Astrocyte (in vitro differentiated cells and primary cell): Measurements from ENCODE around the gene VENTX. TPM values are rescaled to one million over a fixed set of nuclear protein-coding genes. Genes with fewer than 3 reads are reported as not detected.

Source experiments
- DNase-seq: peaks from one replicate; pipeline ENCODE4 v3.0.0-alpha.2; 2010; ENCODE audit warnings: low read depth
- FAIRE-seq: peaks from 2 replicates; lab custom pipeline; 2011; peaks lifted over from hg19 to GRCh38; lab: Jason Lieb, UNC
- H2AFZ ChIP-seq: 2 replicates; pipeline ENCODE4 v1.6.0; 2012; ENCODE audit warnings: low read depth, low read length, inconsistent platforms
- H3K27ac ChIP-seq: 2 replicates; pipeline ENCODE4 v1.5.1; 2011; ENCODE audit warnings: low read depth, low read length, inconsistent platforms
- H3K27me3 ChIP-seq: 2 replicates; pipeline ENCODE4 v1.6.0; 2011; ENCODE audit warnings: low read length, inconsistent platforms; ENCODE audit not compliant: insufficient read depth
- H3K36me3 ChIP-seq: 2 replicates; pipeline ENCODE4 v1.5.1; 2011; ENCODE audit warnings: low read length, inconsistent platforms; ENCODE audit not compliant: insufficient read depth
- H3K4me1 ChIP-seq: 2 replicates; pipeline ENCODE4 v1.5.1; 2011; ENCODE audit warnings: low read length, inconsistent platforms; ENCODE audit not compliant: insufficient read depth
- H3K4me2 ChIP-seq: 2 replicates; pipeline ENCODE4 v1.6.0; 2012; ENCODE audit warnings: low read length, inconsistent platforms
- H3K4me3 ChIP-seq: 2 replicates; pipeline ENCODE4 v1.5.1; 2011; ENCODE audit warnings: low read depth, mild to moderate bottlenecking, low read length, inconsistent platforms; ENCODE audit not compliant: insufficient read depth
- H3K79me2 ChIP-seq: 2 replicates; pipeline ENCODE4 v1.6.0; 2012; ENCODE audit warnings: mild to moderate bottlenecking, low read length, inconsistent platforms; ENCODE audit not compliant: insufficient read depth
- H3K9ac ChIP-seq: 2 replicates; pipeline ENCODE4 v1.6.0; 2012; ENCODE audit warnings: mild to moderate bottlenecking, low read length, inconsistent platforms
- H3K9me3 ChIP-seq: 2 replicates; pipeline ENCODE4 v1.5.1; 2012; ENCODE audit warnings: low read depth, mild to moderate bottlenecking, low read length, inconsistent platforms; ENCODE audit not compliant: insufficient read depth
- H4K20me1 ChIP-seq: 2 replicates; pipeline ENCODE4 v1.6.0; 2012; ENCODE audit warnings: low read length, inconsistent platforms; ENCODE audit not compliant: insufficient read depth
- H3K27ac Mint-ChIP-seq: one replicate; pipeline ENCODE4 v1.8.0; 2021; ENCODE audit warnings: mild to moderate bottlenecking, mixed read lengths; ENCODE audit not compliant: unreplicated experiment
- H3K27me3 Mint-ChIP-seq: one replicate; pipeline ENCODE4 v1.8.0; 2021; ENCODE audit warnings: low read depth, mixed read lengths; ENCODE audit not compliant: unreplicated experiment
- H3K36me3 Mint-ChIP-seq: one replicate; pipeline ENCODE4 v1.8.0; 2021; ENCODE audit warnings: low read depth, mixed read lengths; ENCODE audit not compliant: unreplicated experiment
- H3K4me1 Mint-ChIP-seq: one replicate; pipeline ENCODE4 v1.8.0; 2021; ENCODE audit warnings: low read depth, mixed read lengths; ENCODE audit not compliant: unreplicated experiment
- H3K4me3 Mint-ChIP-seq: one replicate; pipeline ENCODE4 v1.8.0; 2021; ENCODE audit warnings: mild to moderate bottlenecking, moderate library complexity, mixed read lengths; ENCODE audit not compliant: unreplicated experiment
- H3K9me3 Mint-ChIP-seq: one replicate; pipeline ENCODE4 v1.8.0; 2021; ENCODE audit warnings: mild to moderate bottlenecking, mixed read lengths; ENCODE audit not compliant: unreplicated experiment
- EZH2 ChIP-seq: IDR thresholded peaks from 2 replicates; pipeline ENCODE4 v1.6.1; 2012; ENCODE audit warnings: mild to moderate bottlenecking, low read length, inconsistent platforms; ENCODE audit not compliant: insufficient read depth
- total RNA-seq: library from RNA; stranded (reverse); gene quantifications from 2 replicates; pipeline ENCODE4 v1.2.1, GENCODE V29; 2021
- TF ChIP-seq, protein P1 (sequence below): IDR thresholded peaks from 2 replicates; pipeline ENCODE4 v1.5.1; 2011; ENCODE audit warnings: low read depth, mild to moderate bottlenecking, inconsistent platforms, low read length, moderate library complexity; ENCODE audit not compliant: insufficient read depth

The VENTX gene
- total RNA-seq, 1 donor from 2014 or later = 0.11 TPM

- FAIRE-seq = no peak
- Histone ChIP-seq H3K4me1 (no peaks in the 10 kb centered on the region), H3K36me3 (no peaks in the 10 kb centered on the region), H3K27ac (no peak overlapping the region), H4K20me1 (no peaks in the 10 kb centered on the region), H3K4me2 (no peak overlapping the region), H3K4me3 (no peak overlapping the region), H3K9ac (no peak overlapping the region), H3K27me3 (no peaks in the 10 kb centered on the region), H3K9me3 (peaks cover 5% of the 10 kb centered on the region), H3K79me2 (no peaks in the 10 kb centered on the region), H2AFZ (no peak overlapping the region)
- H3K27me3 Mint-ChIP-seq = peaks cover 24% of the 10 kb centered on the region
- H3K9me3 Mint-ChIP-seq = no peaks in the 10 kb centered on the region
- no peak overlapping the region for H3K27ac Mint-ChIP-seq
- no peak overlapping the region for H3K4me3 Mint-ChIP-seq
- DNase-seq = no peak
- H3K36me3 Mint-ChIP-seq = no peaks in the 10 kb centered on the region
- TF ChIP-seq, protein P1, sequence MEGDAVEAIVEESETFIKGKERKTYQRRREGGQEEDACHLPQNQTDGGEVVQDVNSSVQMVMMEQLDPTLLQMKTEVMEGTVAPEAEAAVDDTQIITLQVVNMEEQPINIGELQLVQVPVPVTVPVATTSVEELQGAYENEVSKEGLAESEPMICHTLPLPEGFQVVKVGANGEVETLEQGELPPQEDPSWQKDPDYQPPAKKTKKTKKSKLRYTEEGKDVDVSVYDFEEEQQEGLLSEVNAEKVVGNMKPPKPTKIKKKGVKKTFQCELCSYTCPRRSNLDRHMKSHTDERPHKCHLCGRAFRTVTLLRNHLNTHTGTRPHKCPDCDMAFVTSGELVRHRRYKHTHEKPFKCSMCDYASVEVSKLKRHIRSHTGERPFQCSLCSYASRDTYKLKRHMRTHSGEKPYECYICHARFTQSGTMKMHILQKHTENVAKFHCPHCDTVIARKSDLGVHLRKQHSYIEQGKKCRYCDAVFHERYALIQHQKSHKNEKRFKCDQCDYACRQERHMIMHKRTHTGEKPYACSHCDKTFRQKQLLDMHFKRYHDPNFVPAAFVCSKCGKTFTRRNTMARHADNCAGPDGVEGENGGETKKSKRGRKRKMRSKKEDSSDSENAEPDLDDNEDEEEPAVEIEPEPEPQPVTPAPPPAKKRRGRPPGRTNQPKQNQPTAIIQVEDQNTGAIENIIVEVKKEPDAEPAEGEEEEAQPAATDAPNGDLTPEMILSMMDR = no peak
- TF ChIP-seq EZH2 = no peak
- no peaks in the 10 kb centered on the region for H3K4me1 Mint-ChIP-seq
Observed at GRCh38 chr10:133212853-133213494, 24.7 kb upstream of the VENTX start.

- Mint-ChIP-seq H3K4me1 (no peaks in the 10 kb centered on the region), H3K4me3 (no peak overlapping the region), H3K27me3 (peaks cover 29% of the 10 kb centered on the region), H3K27ac (no peak overlapping the region), H3K36me3 (no peaks in the 10 kb centered on the region), H3K9me3 (no peaks in the 10 kb centered on the region)
- DNase-seq = no peak
- no peak overlapping the region for H3K4me3 ChIP-seq
- no peak overlapping the region for H3K27ac ChIP-seq
- peaks cover 1% of the 10 kb centered on the region for H3K9me3 ChIP-seq
- no peak overlapping the region for H3K4me2 ChIP-seq
- no peaks in the 10 kb centered on the region for H3K36me3 ChIP-seq
- no peak for TF ChIP-seq EZH2
- TF ChIP-seq, protein P1 = no peak
- no peaks in the 10 kb centered on the region for H3K79me2 ChIP-seq
- H2AFZ ChIP-seq = no peak overlapping the region
- no peaks in the 10 kb centered on the region for H4K20me1 ChIP-seq
- no peak for FAIRE-seq
- H3K9ac ChIP-seq = no peak overlapping the region
- H3K27me3 ChIP-seq = no peaks in the 10 kb centered on the region
- H3K4me1 ChIP-seq = no peaks in the 10 kb centered on the region
Observed at GRCh38 chr10:133213641-133214467, 23.8 kb upstream of the VENTX start.
